H1 (cell line): ENCODE measurements around the gene ZNF81. TPM values are rescaled to one million over a fixed set of nuclear protein-coding genes. Genes with fewer than 3 reads are reported as not detected.

Experiments used
- CTCF ChIA-PET: fragments of 300-600 bp; sonication (Branson Sonifier 250); formaldehyde crosslinking; loops from one replicate; lab custom pipeline; 2021; ENCODE audit not compliant: partially characterized antibody; lab: Charles Lee
- POLR2A ChIA-PET: fragments of 300-600 bp; sonication (Branson Sonifier 250); formaldehyde crosslinking; loops from one replicate; lab custom pipeline; 2021; ENCODE audit warnings: inconsistent platforms; ENCODE audit not compliant: partially characterized antibody; lab: Charles Lee
- DNase-seq, 2 experiments: peaks; one replicate each; pipeline versions ENCODE4 v3.0.0 to v3.0.0-alpha.2; 2010 to 2022; ENCODE audit warnings: low spot score in 2 of 2, low read depth in 1 of 2, mixed read lengths in 1 of 2
- FAIRE-seq: peaks from 2 replicates; lab custom pipeline; 2011; peaks lifted over from hg19 to GRCh38; lab: Jason Lieb, UNC
- H2AFZ ChIP-seq: 2 replicates; pipeline ENCODE4 v1.8.1; 2012; ENCODE audit warnings: low read length, inconsistent platforms
- H2AK5ac ChIP-seq: 2 replicates; pipeline ENCODE4 v1.6.1; 2013; ENCODE audit warnings: low read depth, low read length
- H2BK120ac ChIP-seq: replicated peaks from 2 replicates; pipeline ENCODE3; 2013; ENCODE audit warnings: low read depth, low read length, inconsistent platforms
- H2BK12ac ChIP-seq: 2 replicates; pipeline ENCODE4 v1.6.1; 2013; ENCODE audit warnings: low read depth, low read length
- H2BK15ac ChIP-seq: 2 replicates; pipeline ENCODE4 v1.6.1; 2013; ENCODE audit warnings: low read length
- H2BK20ac ChIP-seq: 2 replicates; pipeline ENCODE4 v1.6.1; 2013; ENCODE audit warnings: low read length
- H2BK5ac ChIP-seq: 2 replicates; pipeline ENCODE4 v1.6.1; 2013; ENCODE audit warnings: low read depth, low read length
- H3K14ac ChIP-seq: 2 replicates; pipeline ENCODE4 v1.6.1; 2013; ENCODE audit warnings: inconsistent platforms; ENCODE audit not compliant: insufficient read length
- H3K18ac ChIP-seq: 2 replicates; pipeline ENCODE4 v1.6.1; 2013; ENCODE audit warnings: low read length; ENCODE audit errors: extremely low read depth
- H3K23ac ChIP-seq: 2 replicates; pipeline ENCODE4 v1.6.1; 2013; ENCODE audit warnings: inconsistent platforms; ENCODE audit not compliant: insufficient read length
- H3K23me2 ChIP-seq: 2 replicates; pipeline ENCODE4 v1.6.1; 2013; ENCODE audit warnings: low read depth, low read length
- H3K27ac ChIP-seq: 2 replicates; pipeline ENCODE4 v1.6.1; 2011; ENCODE audit warnings: low read depth, low read length, inconsistent platforms
- H3K27me3 ChIP-seq, 4 experiments: replicated peaks in 1 of 4; 1 replicate in 1 of 4; 2 replicates in 3 of 4; pipeline versions ENCODE4 v1.6.1 to v1.8.1; 2011 to 2013; ENCODE audit warnings: low read length in 3 of 4, mild to moderate bottlenecking in 3 of 4, inconsistent platforms in 2 of 4, mixed read lengths in 2 of 4, moderate library complexity in 1 of 4; ENCODE audit not compliant: control insufficient read depth in 3 of 4, insufficient read depth in 3 of 4; ENCODE audit errors: extremely low read depth in 1 of 4
- H3K36me3 ChIP-seq, 4 experiments: 2 replicates each; pipeline versions ENCODE4 v1.6.1 to v1.8.1; 2011 to 2013; ENCODE audit warnings: mild to moderate bottlenecking in 4 of 4, low read length in 3 of 4, moderate library complexity in 2 of 4, control low read depth in 1 of 4, inconsistent platforms in 1 of 4; ENCODE audit not compliant: insufficient read depth in 4 of 4, control insufficient read depth in 2 of 4
- H3K4ac ChIP-seq: replicated peaks from 2 replicates; pipeline ENCODE3; 2013; ENCODE audit warnings: low read length, low read depth, mixed read lengths, inconsistent platforms; ENCODE audit not compliant: insufficient read length
- H3K4me1 ChIP-seq, 4 experiments: replicated peaks in 1 of 4; 1 replicate in 1 of 4; 2 replicates in 3 of 4; pipeline versions ENCODE4 v1.6.1 to v1.8.1; 2011 to 2013; ENCODE audit warnings: low read length in 3 of 4, inconsistent platforms in 2 of 4, mixed read lengths in 1 of 4; ENCODE audit not compliant: insufficient read depth in 4 of 4, control insufficient read depth in 3 of 4
- H3K4me2 ChIP-seq, 2 experiments: 2 replicates each; pipeline versions ENCODE4 v1.6.1 to v1.8.1; 2011 to 2013; ENCODE audit warnings: low read depth in 2 of 2, low read length in 2 of 2, control low read depth in 1 of 2, inconsistent platforms in 1 of 2, mild to moderate bottlenecking in 1 of 2; ENCODE audit not compliant: insufficient read depth in 1 of 2
- H3K4me3 ChIP-seq, 4 experiments: fragments of 200-600, 300-600 bp in 1 of 4; sonication (generic), shearing (Covaris generic), sonication (Bioruptor Twin) in 1 of 4; 2 replicates each; pipeline versions ENCODE4 v1.5.1 to v1.8.1; 2011 to 2016; ENCODE audit warnings: low read length in 4 of 4, low read depth in 3 of 4, control low read depth in 2 of 4, inconsistent platforms in 2 of 4, mild to moderate bottlenecking in 2 of 4, mixed read lengths in 1 of 4, moderate library complexity in 1 of 4; ENCODE audit not compliant: insufficient read depth in 2 of 4; ENCODE audit errors: extremely low read depth in 1 of 4
- H3K56ac ChIP-seq: replicated peaks from 2 replicates; pipeline ENCODE3; 2013; ENCODE audit warnings: low read depth, mild to moderate bottlenecking, mixed read lengths, low read length, inconsistent platforms; ENCODE audit not compliant: insufficient read length
- H3K79me1 ChIP-seq: 2 replicates; pipeline ENCODE4 v1.6.1; 2013; ENCODE audit warnings: low read depth, low read length, control low read depth
- H3K79me2 ChIP-seq, 2 experiments: 2 replicates each; pipeline versions ENCODE4 v1.6.1 to v1.8.1; 2012 to 2013; ENCODE audit warnings: low read length in 2 of 2, mild to moderate bottlenecking in 2 of 2, inconsistent platforms in 1 of 2; ENCODE audit not compliant: insufficient read depth in 2 of 2, control insufficient read depth in 1 of 2
- H3K9ac ChIP-seq, 4 experiments: replicated peaks in 1 of 4; 1 replicate in 1 of 4; 2 replicates in 3 of 4; pipeline versions ENCODE4 v1.6.1 to v1.8.1; 2011 to 2013; ENCODE audit warnings: low read depth in 3 of 4, low read length in 3 of 4, control low read depth in 2 of 4, mild to moderate bottlenecking in 2 of 4, moderate library complexity in 2 of 4, inconsistent platforms in 1 of 4; ENCODE audit errors: extremely low read depth in 1 of 4
- H3K9me3 ChIP-seq, 2 experiments: 2 replicates each; pipeline versions ENCODE4 v1.6.1 to v1.8.1; 2012 to 2013; ENCODE audit warnings: mild to moderate bottlenecking in 2 of 2, moderate library complexity in 2 of 2, control low read depth in 1 of 2, inconsistent platforms in 1 of 2, low read depth in 1 of 2, low read length in 1 of 2, mixed read lengths in 1 of 2; ENCODE audit not compliant: insufficient read depth in 2 of 2
- H4K20me1 ChIP-seq, 2 experiments: replicated peaks in 1 of 2; 2 replicates each; pipeline versions ENCODE3 to v1.8.1; 2011 to 2013; ENCODE audit warnings: inconsistent platforms in 2 of 2, low read length in 2 of 2, mild to moderate bottlenecking in 1 of 2; ENCODE audit not compliant: insufficient read depth in 2 of 2, control insufficient read depth in 1 of 2
- H4K5ac ChIP-seq: 2 replicates; pipeline ENCODE4 v1.6.1; 2013; ENCODE audit warnings: low read length, low read depth, mixed read lengths, inconsistent platforms; ENCODE audit not compliant: insufficient read length
- H4K8ac ChIP-seq: 2 replicates; pipeline ENCODE4 v1.8.0; 2013; ENCODE audit warnings: mild to moderate bottlenecking, moderate library complexity, low read length, inconsistent platforms; ENCODE audit not compliant: insufficient read depth; ENCODE audit errors: extremely low read depth
- H4K91ac ChIP-seq: replicated peaks from 2 replicates; pipeline ENCODE3; 2013; ENCODE audit warnings: low read length, mixed read lengths, inconsistent platforms; ENCODE audit not compliant: insufficient read length
- WGBS, 2 experiments: shearing (Covaris generic) in 1 of 2; methylation state at CpG; one replicate each; pipeline versions ENCODE4 v1.1.6 to v1.1.7; 2013 to 2015; ENCODE audit warnings: low lambda C conversion rate in 2 of 2, mixed read lengths in 2 of 2, inconsistent platforms in 1 of 2, low coverage in 1 of 2, missing lambda C conversion rate in 1 of 2; ENCODE audit not compliant: insufficient replicate concordance in 2 of 2, insufficient coverage in 1 of 2, insufficient read length in 1 of 2; ENCODE audit errors: extremely low coverage in 1 of 2, missing lambda C conversion rate in 1 of 2; 5-methylcytosine and 5-hydroxymethylcytosine counted together
- polyA plus RNA-seq, 7 experiments: library from polyadenylated mRNA; depleted of rRNA in 3 of 7; stranded (reverse) in 5 of 7; unstranded in 2 of 7; fragments of >200 nt in 5 of 7; fragments of 200-250 nt in 2 of 7; gene quantifications; 1 replicate in 5 of 7; 2 replicates in 1 of 7; 4 replicates in 1 of 7; pipeline versions ENCODE4 v1.2.1 to v1.2.3, GENCODE V29; 2011 to 2013; ENCODE audit warnings: missing spikeins in 2 of 7, mixed read lengths in 2 of 7
- total RNA-seq: library from RNA; stranded (reverse); fragmentation: NEBNext Ultra II Directional; extraction: Animal tissue kit (Norgen Biotek cat#: 25700); gene quantifications from 2 replicates; pipeline ENCODE4 v1.2.1, GENCODE V29; 2021

Gene ZNF81
- total and polyA plus RNA-seq, 2 of the 8 experiments (the other 6 are each of a cell fraction or from before 2014, with no cell fraction given) = 3.4 to 10.0 TPM

GRCh38 chrX:47877327-47877726, 40.6 kb downstream of the ZNF81 start:
- H2BK12ac ChIP-seq = no peak overlapping the region
- H2AK5ac ChIP-seq = no peak overlapping the region
- H3K9me3 ChIP-seq = 0 out of 4 replicates have a peak, but pooled peaks cover 0 to 4% of the 10 kb centered on the region in 2 experiments
- no peaks in the 10 kb centered on the region for H3K27me3 ChIP-seq
- WGBS, 2 experiments = 81% methylated on average over 4 of the region's 6 CpGs; no CpG with 5 or more reads in 1 of the 2 experiments
- H3K56ac ChIP-seq = no peak overlapping the region
- no peak overlapping the region for H3K4me3 ChIP-seq
- H3K23ac ChIP-seq = no peak overlapping the region
- H2BK5ac ChIP-seq = no peak overlapping the region
- no peak overlapping the region for H2BK20ac ChIP-seq
- no peak overlapping the region for H3K4me2 ChIP-seq
- POLR2A ChIA-PET = no interaction called here
- H3K14ac ChIP-seq = no peak overlapping the region
- H4K91ac ChIP-seq = no peak overlapping the region
- FAIRE-seq (no peak), DNase-seq (no peak)
- no peaks in the 10 kb centered on the region for H4K20me1 ChIP-seq
- H3K36me3 ChIP-seq = no peaks in the 10 kb centered on the region; a peak in 1 of 8 replicates
- no peak overlapping the region for H3K4ac ChIP-seq
- CTCF ChIA-PET = no interaction called here
- H3K18ac ChIP-seq = no peak overlapping the region
- H3K79me2 ChIP-seq = no peaks in the 10 kb centered on the region
- no peak overlapping the region for H2AFZ ChIP-seq
- H2BK120ac ChIP-seq = no peak overlapping the region
- H3K23me2 ChIP-seq = no peaks in the 10 kb centered on the region
- no peak overlapping the region for H3K9ac ChIP-seq
- H4K8ac ChIP-seq = no peak overlapping the region
- no peak overlapping the region for H2BK15ac ChIP-seq
- no peaks in the 10 kb centered on the region for H3K4me1 ChIP-seq
- H3K79me1 ChIP-seq = no peaks in the 10 kb centered on the region
- no peak overlapping the region for H4K5ac ChIP-seq
- H3K27ac ChIP-seq = no peak overlapping the region
